HEK293 (cell line): ENCODE data around the gene KCNK15.

Source experiments
- KLF10 ChIP-seq: fragments of 450-650 bp; IDR thresholded peaks from 2 replicates; pipeline ENCODE4 v1.5.1; 2018; ENCODE audit warnings: missing biosample characterization, mild to moderate bottlenecking, missing genetic modification characterization
- KLF16 ChIP-seq: fragments of 450-650 bp; formaldehyde crosslinking; IDR thresholded peaks from 2 replicates; pipeline ENCODE4 v1.5.1; 2017; ENCODE audit warnings: missing biosample characterization, missing genetic modification characterization
- KLF7 ChIP-seq: fragments of 450-650 bp; formaldehyde crosslinking; IDR thresholded peaks from 2 replicates; pipeline ENCODE4 v1.5.1; 2016; ENCODE audit warnings: missing biosample characterization, missing genetic modification characterization, borderline replicate concordance
- PRDM6 ChIP-seq: fragments of 450-650 bp; formaldehyde crosslinking; IDR thresholded peaks from 2 replicates; pipeline ENCODE4 v1.5.1; 2017; ENCODE audit warnings: missing biosample characterization, missing genetic modification characterization
- SCRT2 ChIP-seq: fragments of 450-650 bp; formaldehyde crosslinking; IDR thresholded peaks from 2 replicates; pipeline ENCODE4 v1.5.1; 2016; ENCODE audit warnings: missing biosample characterization, missing genetic modification characterization
- SP3 ChIP-seq: fragments of 450-650 bp; formaldehyde crosslinking; IDR thresholded peaks from 2 replicates; pipeline ENCODE4 v1.5.1; 2016; ENCODE audit warnings: missing biosample characterization, missing genetic modification characterization
- ZFP69B ChIP-seq: fragments of 450-650 bp; formaldehyde crosslinking; IDR thresholded peaks from 2 replicates; pipeline ENCODE4 v1.5.1; 2016; ENCODE audit warnings: missing biosample characterization, missing genetic modification characterization
- ZNF133 ChIP-seq: fragments of 450-650 bp; formaldehyde crosslinking; IDR thresholded peaks from 2 replicates; pipeline ENCODE4 v1.5.1; 2016; ENCODE audit warnings: missing biosample characterization, missing genetic modification characterization
- ZNF157 ChIP-seq: fragments of 450-650 bp; formaldehyde crosslinking; IDR thresholded peaks from 2 replicates; pipeline ENCODE4 v1.5.1; 2016; ENCODE audit warnings: missing biosample characterization, missing genetic modification characterization
- ZNF169 ChIP-seq: fragments of 450-650 bp; formaldehyde crosslinking; IDR thresholded peaks from 2 replicates; pipeline ENCODE4 v1.5.1; 2016; ENCODE audit warnings: missing biosample characterization, missing genetic modification characterization
- ZNF214 ChIP-seq: fragments of 450-650 bp; formaldehyde crosslinking; IDR thresholded peaks from 2 replicates; pipeline ENCODE4 v1.5.1; 2017; ENCODE audit warnings: missing biosample characterization, mild to moderate bottlenecking, missing genetic modification characterization, borderline replicate concordance
- ZNF274 ChIP-seq, 2 experiments: fragments of 200-500 bp in 1 of 2; fragments of 450-650 bp in 1 of 2; sonication (Bioruptor generic) in 1 of 2; formaldehyde crosslinking in 1 of 2; IDR thresholded peaks; 2 replicates each; pipeline versions ENCODE4 v1.5.1 to v1.6.1; 2014 to 2016; ENCODE audit warnings: borderline replicate concordance in 1 of 2, inconsistent platforms in 1 of 2, low read length in 1 of 2, missing biosample characterization in 1 of 2, missing genetic modification characterization in 1 of 2
- ZNF292 ChIP-seq: fragments of 450-650 bp; formaldehyde crosslinking; IDR thresholded peaks from 2 replicates; pipeline ENCODE4 v1.5.1; 2016; ENCODE audit warnings: low read depth, missing biosample characterization, missing genetic modification characterization, borderline replicate concordance
- ZNF311 ChIP-seq: fragments of 450-650 bp; formaldehyde crosslinking; IDR thresholded peaks from 2 replicates; pipeline ENCODE4 v1.5.1; 2017; ENCODE audit warnings: missing biosample characterization, missing genetic modification characterization, borderline replicate concordance
- ZNF324 ChIP-seq: fragments of 450-650 bp; formaldehyde crosslinking; IDR thresholded peaks from 2 replicates; pipeline ENCODE4 v1.5.1; 2016; ENCODE audit warnings: missing biosample characterization, missing genetic modification characterization
- ZNF37A ChIP-seq: fragments of 450-650 bp; IDR thresholded peaks from 2 replicates; pipeline ENCODE4 v1.5.1; 2018; ENCODE audit warnings: missing biosample characterization, missing genetic modification characterization
- ZNF544 ChIP-seq: fragments of 450-650 bp; formaldehyde crosslinking; IDR thresholded peaks from 2 replicates; pipeline ENCODE4 v1.5.0; 2017; ENCODE audit warnings: missing biosample characterization, missing genetic modification characterization
- ZNF555 ChIP-seq: fragments of 450-650 bp; formaldehyde crosslinking; conservative IDR thresholded peaks from 2 replicates; pipeline ENCODE4 v1.5.1; 2017; ENCODE audit warnings: missing biosample characterization, mild to moderate bottlenecking, missing genetic modification characterization, inconsistent platforms
- ZNF585B ChIP-seq: fragments of 450-650 bp; formaldehyde crosslinking; IDR thresholded peaks from 2 replicates; pipeline ENCODE4 v1.5.1; 2016; ENCODE audit warnings: missing biosample characterization, missing genetic modification characterization
- ZNF658 ChIP-seq: fragments of 450-650 bp; formaldehyde crosslinking; IDR thresholded peaks from 2 replicates; pipeline ENCODE4; 2016; ENCODE audit warnings: missing biosample characterization, missing genetic modification characterization
- ZNF837 ChIP-seq: fragments of 450-650 bp; formaldehyde crosslinking; IDR thresholded peaks from 2 replicates; pipeline ENCODE4 v1.5.1; 2016; ENCODE audit warnings: missing biosample characterization, missing genetic modification characterization
- ZSCAN30 ChIP-seq: fragments of 450-650 bp; IDR thresholded peaks from 2 replicates; pipeline ENCODE4 v1.5.1; 2018; ENCODE audit warnings: missing biosample characterization, mild to moderate bottlenecking, missing genetic modification characterization, moderate library complexity
- TF ChIP-seq, protein P1 (sequence below): fragments of 450-650 bp; formaldehyde crosslinking; IDR thresholded peaks from 2 replicates; pipeline ENCODE4 v1.5.1; 2016; ENCODE audit warnings: missing biosample characterization, missing genetic modification characterization
- TF ChIP-seq, protein P2 (sequence below): fragments of 450-650 bp; formaldehyde crosslinking; IDR thresholded peaks from 2 replicates; pipeline ENCODE4 v1.5.1; 2016; ENCODE audit warnings: missing biosample characterization, missing genetic modification characterization
- TF ChIP-seq, protein P3 (sequence below): fragments of 450-650 bp; formaldehyde crosslinking; IDR thresholded peaks from 2 replicates; pipeline ENCODE4 v1.5.1; 2016; ENCODE audit warnings: missing biosample characterization, missing genetic modification characterization, borderline replicate concordance
- TF ChIP-seq, protein P4 (sequence below): fragments of 450-650 bp; formaldehyde crosslinking; IDR thresholded peaks from 2 replicates; pipeline ENCODE4 v1.5.1; 2016; ENCODE audit warnings: missing biosample characterization, missing genetic modification characterization

KCNK15 gene

DNA sequence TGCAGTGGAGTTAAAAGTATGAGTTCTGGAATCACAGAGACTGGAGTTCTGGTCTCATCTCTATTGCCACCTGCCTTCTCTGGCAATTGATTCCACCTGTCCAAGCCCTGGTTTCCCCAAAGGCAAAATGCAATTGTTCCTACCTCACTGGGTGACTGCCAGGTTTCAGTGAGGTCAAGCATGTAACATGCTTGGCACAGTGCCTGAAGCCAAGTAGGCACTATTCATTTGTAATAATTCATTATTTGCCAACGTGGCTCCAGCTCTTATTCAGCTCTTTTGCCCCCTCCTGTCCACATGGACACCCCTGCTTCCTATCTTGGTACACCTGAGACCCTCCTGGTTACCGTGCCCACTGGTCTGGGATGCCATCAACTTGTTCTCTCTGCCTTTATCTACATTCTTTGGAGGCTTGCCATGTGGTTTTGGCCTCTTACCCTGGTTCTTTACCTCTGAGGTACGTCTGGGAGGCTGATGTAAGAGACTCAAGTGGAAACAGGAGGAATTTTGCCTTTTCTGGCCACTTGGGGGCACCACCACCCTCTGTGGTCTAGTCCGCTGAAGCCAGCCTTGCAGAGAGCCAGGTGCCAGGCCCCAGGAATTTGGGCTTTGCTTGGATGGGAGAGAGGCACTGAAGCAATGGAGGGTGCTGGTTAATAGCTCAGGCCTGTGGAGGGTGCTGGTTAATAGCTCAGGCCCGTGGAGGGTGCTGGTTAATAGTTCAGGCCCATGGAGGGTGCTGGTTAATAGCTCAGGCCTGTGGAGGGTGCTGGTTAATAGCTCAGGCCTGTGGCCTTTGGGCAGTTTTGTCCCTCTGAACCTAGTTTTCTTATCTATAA is 1.7 kb downstream of the KCNK15 start (continued):
- TF ChIP-seq, protein P1, sequence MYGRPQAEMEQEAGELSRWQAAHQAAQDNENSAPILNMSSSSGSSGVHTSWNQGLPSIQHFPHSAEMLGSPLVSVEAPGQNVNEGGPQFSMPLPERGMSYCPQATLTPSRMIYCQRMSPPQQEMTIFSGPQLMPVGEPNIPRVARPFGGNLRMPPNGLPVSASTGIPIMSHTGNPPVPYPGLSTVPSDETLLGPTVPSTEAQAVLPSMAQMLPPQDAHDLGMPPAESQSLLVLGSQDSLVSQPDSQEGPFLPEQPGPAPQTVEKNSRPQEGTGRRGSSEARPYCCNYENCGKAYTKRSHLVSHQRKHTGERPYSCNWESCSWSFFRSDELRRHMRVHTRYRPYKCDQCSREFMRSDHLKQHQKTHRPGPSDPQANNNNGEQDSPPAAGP (tag by site-specific recombination): no peak
- no peak; the same call in 1 of the 2 replicates for TF ChIP-seq ZNF324 (tag by site-specific recombination)
- no peak for TF ChIP-seq ZNF37A
- TF ChIP-seq ZNF214: no peak
- TF ChIP-seq, protein P2, sequence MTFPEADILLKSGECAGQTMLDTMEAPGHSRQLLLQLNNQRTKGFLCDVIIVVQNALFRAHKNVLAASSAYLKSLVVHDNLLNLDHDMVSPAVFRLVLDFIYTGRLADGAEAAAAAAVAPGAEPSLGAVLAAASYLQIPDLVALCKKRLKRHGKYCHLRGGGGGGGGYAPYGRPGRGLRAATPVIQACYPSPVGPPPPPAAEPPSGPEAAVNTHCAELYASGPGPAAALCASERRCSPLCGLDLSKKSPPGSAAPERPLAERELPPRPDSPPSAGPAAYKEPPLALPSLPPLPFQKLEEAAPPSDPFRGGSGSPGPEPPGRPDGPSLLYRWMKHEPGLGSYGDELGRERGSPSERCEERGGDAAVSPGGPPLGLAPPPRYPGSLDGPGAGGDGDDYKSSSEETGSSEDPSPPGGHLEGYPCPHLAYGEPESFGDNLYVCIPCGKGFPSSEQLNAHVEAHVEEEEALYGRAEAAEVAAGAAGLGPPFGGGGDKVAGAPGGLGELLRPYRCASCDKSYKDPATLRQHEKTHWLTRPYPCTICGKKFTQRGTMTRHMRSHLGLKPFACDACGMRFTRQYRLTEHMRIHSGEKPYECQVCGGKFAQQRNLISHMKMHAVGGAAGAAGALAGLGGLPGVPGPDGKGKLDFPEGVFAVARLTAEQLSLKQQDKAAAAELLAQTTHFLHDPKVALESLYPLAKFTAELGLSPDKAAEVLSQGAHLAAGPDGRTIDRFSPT (tag by site-specific recombination): no peak
- TF ChIP-seq KLF16 (tag by site-specific recombination): peak; percentile 17
- TF ChIP-seq ZNF837 (tag by site-specific recombination): no peak
- no peak for TF ChIP-seq ZNF169
- no peak for TF ChIP-seq ZNF585B (tag by site-specific recombination)
- TF ChIP-seq ZNF555 (tag by site-specific recombination): no peak
- no peak for TF ChIP-seq ZFP69B (tag by site-specific recombination)
- no peak for TF ChIP-seq ZNF658 (tag by site-specific recombination)
- no peak for TF ChIP-seq SP3 (tag by site-specific recombination)
- no peak for TF ChIP-seq ZSCAN30 (tag by site-specific recombination)
- TF ChIP-seq, protein P3, sequence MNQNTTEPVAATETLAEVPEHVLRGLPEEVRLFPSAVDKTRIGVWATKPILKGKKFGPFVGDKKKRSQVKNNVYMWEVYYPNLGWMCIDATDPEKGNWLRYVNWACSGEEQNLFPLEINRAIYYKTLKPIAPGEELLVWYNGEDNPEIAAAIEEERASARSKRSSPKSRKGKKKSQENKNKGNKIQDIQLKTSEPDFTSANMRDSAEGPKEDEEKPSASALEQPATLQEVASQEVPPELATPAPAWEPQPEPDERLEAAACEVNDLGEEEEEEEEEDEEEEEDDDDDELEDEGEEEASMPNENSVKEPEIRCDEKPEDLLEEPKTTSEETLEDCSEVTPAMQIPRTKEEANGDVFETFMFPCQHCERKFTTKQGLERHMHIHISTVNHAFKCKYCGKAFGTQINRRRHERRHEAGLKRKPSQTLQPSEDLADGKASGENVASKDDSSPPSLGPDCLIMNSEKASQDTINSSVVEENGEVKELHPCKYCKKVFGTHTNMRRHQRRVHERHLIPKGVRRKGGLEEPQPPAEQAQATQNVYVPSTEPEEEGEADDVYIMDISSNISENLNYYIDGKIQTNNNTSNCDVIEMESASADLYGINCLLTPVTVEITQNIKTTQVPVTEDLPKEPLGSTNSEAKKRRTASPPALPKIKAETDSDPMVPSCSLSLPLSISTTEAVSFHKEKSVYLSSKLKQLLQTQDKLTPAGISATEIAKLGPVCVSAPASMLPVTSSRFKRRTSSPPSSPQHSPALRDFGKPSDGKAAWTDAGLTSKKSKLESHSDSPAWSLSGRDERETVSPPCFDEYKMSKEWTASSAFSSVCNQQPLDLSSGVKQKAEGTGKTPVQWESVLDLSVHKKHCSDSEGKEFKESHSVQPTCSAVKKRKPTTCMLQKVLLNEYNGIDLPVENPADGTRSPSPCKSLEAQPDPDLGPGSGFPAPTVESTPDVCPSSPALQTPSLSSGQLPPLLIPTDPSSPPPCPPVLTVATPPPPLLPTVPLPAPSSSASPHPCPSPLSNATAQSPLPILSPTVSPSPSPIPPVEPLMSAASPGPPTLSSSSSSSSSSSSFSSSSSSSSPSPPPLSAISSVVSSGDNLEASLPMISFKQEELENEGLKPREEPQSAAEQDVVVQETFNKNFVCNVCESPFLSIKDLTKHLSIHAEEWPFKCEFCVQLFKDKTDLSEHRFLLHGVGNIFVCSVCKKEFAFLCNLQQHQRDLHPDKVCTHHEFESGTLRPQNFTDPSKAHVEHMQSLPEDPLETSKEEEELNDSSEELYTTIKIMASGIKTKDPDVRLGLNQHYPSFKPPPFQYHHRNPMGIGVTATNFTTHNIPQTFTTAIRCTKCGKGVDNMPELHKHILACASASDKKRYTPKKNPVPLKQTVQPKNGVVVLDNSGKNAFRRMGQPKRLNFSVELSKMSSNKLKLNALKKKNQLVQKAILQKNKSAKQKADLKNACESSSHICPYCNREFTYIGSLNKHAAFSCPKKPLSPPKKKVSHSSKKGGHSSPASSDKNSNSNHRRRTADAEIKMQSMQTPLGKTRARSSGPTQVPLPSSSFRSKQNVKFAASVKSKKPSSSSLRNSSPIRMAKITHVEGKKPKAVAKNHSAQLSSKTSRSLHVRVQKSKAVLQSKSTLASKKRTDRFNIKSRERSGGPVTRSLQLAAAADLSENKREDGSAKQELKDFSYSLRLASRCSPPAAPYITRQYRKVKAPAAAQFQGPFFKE (tag by site-specific recombination): no peak
- TF ChIP-seq SCRT2: 0 out of 2 replicates have a peak, but pooled peaks have one; percentile 25
- TF ChIP-seq KLF10 (tag by site-specific recombination): no peak
- no peak for TF ChIP-seq ZNF544
- no peak for TF ChIP-seq ZNF311
- TF ChIP-seq, protein P4, sequence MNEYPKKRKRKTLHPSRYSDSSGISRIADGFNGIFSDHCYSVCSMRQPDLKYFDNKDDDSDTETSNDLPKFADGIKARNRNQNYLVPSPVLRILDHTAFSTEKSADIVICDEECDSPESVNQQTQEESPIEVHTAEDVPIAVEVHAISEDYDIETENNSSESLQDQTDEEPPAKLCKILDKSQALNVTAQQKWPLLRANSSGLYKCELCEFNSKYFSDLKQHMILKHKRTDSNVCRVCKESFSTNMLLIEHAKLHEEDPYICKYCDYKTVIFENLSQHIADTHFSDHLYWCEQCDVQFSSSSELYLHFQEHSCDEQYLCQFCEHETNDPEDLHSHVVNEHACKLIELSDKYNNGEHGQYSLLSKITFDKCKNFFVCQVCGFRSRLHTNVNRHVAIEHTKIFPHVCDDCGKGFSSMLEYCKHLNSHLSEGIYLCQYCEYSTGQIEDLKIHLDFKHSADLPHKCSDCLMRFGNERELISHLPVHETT (tag by site-specific recombination): no peak
- TF ChIP-seq ZNF157 (tag by site-specific recombination): no peak
- TF ChIP-seq ZNF274 (IDR thresholded peaks at IDR 0.05; ENCODE audit: low read length): no peak
- no peak for TF ChIP-seq ZNF274 (tag by site-specific recombination; IDR thresholded peaks at IDR 0.05; ENCODE audit: borderline replicate concordance)
- no peak for TF ChIP-seq PRDM6 (tag by site-specific recombination)
- no peak for TF ChIP-seq ZNF133 (tag by site-specific recombination)
- TF ChIP-seq KLF7 (tag by site-specific recombination): no peak
- no peak for TF ChIP-seq ZNF292 (tag by site-specific recombination)
